Endodermal cell (in vitro differentiated cells): Measurements from ENCODE around the gene BEND3. TPM values are rescaled to one million over a fixed set of nuclear protein-coding genes. Genes with fewer than 3 reads are reported as not detected.
"Not testable (repeated sequence)": the region's sequence is repeated elsewhere in the genome, so short reads cannot be mapped to it uniquely, and the experiment has no call there.

Source experiments
- DNase-seq: peaks from one replicate; pipeline ENCODE4 v3.0.0-alpha.2; 2017
- H3K27ac ChIP-seq: 2 replicates; pipeline ENCODE4 v1.5.1; 2013; ENCODE audit warnings: mild to moderate bottlenecking, low read depth, low read length, moderate library complexity
- H3K27me3 ChIP-seq: 2 replicates; pipeline ENCODE4 v1.6.1; 2013; ENCODE audit warnings: mild to moderate bottlenecking, low read length, moderate library complexity; ENCODE audit not compliant: insufficient read depth, control insufficient read depth, poor library complexity, severe bottlenecking
- H3K36me3 ChIP-seq: 2 replicates; pipeline ENCODE4 v1.7.0; 2013; ENCODE audit warnings: mild to moderate bottlenecking, low read length, moderate library complexity; ENCODE audit not compliant: control insufficient read depth, insufficient read depth
- H3K4me1 ChIP-seq: one replicate; pipeline ENCODE4 v1.7.0; 2013; ENCODE audit warnings: low read length; ENCODE audit not compliant: control insufficient read depth, insufficient read depth
- H3K4me3 ChIP-seq: 2 replicates; pipeline ENCODE4 v1.5.1; 2013; ENCODE audit warnings: mild to moderate bottlenecking, low read length, moderate library complexity
- H3K9ac ChIP-seq: 2 replicates; pipeline ENCODE4 v1.6.1; 2013; ENCODE audit warnings: mild to moderate bottlenecking, low read length, moderate library complexity; ENCODE audit not compliant: poor library complexity, severe bottlenecking; ENCODE audit errors: extremely low read depth
- H3K9me3 ChIP-seq: 2 replicates; pipeline ENCODE4 v1.6.1; 2013; ENCODE audit warnings: mild to moderate bottlenecking, low read length, moderate library complexity; ENCODE audit not compliant: control insufficient read depth
- H3K27ac Mint-ChIP-seq: 2 replicates; pipeline ENCODE4 v1.8.0; 2020; ENCODE audit warnings: mixed read lengths
- H3K27me3 Mint-ChIP-seq: 2 replicates; pipeline ENCODE4 v1.8.0; 2021; ENCODE audit warnings: mild to moderate bottlenecking, mixed read lengths; ENCODE audit not compliant: insufficient read depth
- H3K36me3 Mint-ChIP-seq: 2 replicates; pipeline ENCODE4 v1.8.0; 2020; ENCODE audit warnings: low read depth, mixed read lengths
- H3K4me1 Mint-ChIP-seq: 2 replicates; pipeline ENCODE4 v1.8.0; 2020; ENCODE audit warnings: mixed read lengths
- H3K4me3 Mint-ChIP-seq: 2 replicates; pipeline ENCODE4 v1.8.0; 2020; ENCODE audit warnings: mild to moderate bottlenecking, moderate library complexity, mixed read lengths
- H3K9me3 Mint-ChIP-seq: 2 replicates; pipeline ENCODE4 v1.8.0; 2020; ENCODE audit warnings: mild to moderate bottlenecking, mixed read lengths
- CTCF ChIP-seq: fragments of 200-600 bp; sonication (generic); conservative IDR thresholded peaks from 2 replicates; pipeline ENCODE4 v1.5.0; 2021; ENCODE audit warnings: antibody characterized with exemption, mild to moderate bottlenecking
- WGBS, 2 experiments: methylation state at CpG; one replicate each; pipeline versions ENCODE4 v1.1.5 to v1.1.7; 2013; ENCODE audit warnings: missing lambda C conversion rate in 2 of 2, mixed read lengths in 1 of 2; ENCODE audit not compliant: insufficient coverage in 1 of 2, insufficient read length in 1 of 2; 5-methylcytosine and 5-hydroxymethylcytosine counted together
- total RNA-seq, 2 donors: library from RNA; stranded (reverse); fragmentation: NEBNext Ultra II Directional in 1 of 2; extraction: Animal tissue kit (Norgen Biotek cat#: 25700) in 1 of 2; gene quantifications; 2 replicates in 1 of 2; 3 replicates in 1 of 2; pipeline ENCODE4 v1.2.1, GENCODE V29; 2021

The BEND3 gene
- total RNA-seq, 2 donors from 2014 or later, result 18.0 to 28.6 TPM

GRCh38 chr6:107120404-107120803, 5.1 kb upstream of the BEND3 start:
- Histone ChIP-seq H3K27me3 (no peaks in the 10 kb centered on the region), H3K36me3 (no peaks in the 10 kb centered on the region), H3K9ac (no peak overlapping the region), H3K27ac (no peak overlapping the region), H3K4me1 (peaks cover 8% of the 10 kb centered on the region), H3K9me3 (no peaks in the 10 kb centered on the region), H3K4me3 (no peak overlapping the region)
- no peaks in the 10 kb centered on the region for H3K36me3 Mint-ChIP-seq
- DNase-seq, result peak; percentile 19
- no peaks in the 10 kb centered on the region for H3K9me3 Mint-ChIP-seq
- TF ChIP-seq CTCF, result no peak
- WGBS, 2 experiments, result 96% methylated on average over 4 of the region's 4 CpGs; no CpG with 5 or more reads in 1 of the 2 experiments
- peaks cover 41% of the 10 kb centered on the region for H3K4me1 Mint-ChIP-seq
- no peaks in the 10 kb centered on the region for H3K27me3 Mint-ChIP-seq
- no peak overlapping the region for H3K4me3 Mint-ChIP-seq
- no peak overlapping the region for H3K27ac Mint-ChIP-seq

- peak; percentile 24 for TF ChIP-seq CTCF
- no peaks in the 10 kb centered on the region for H3K9me3 Mint-ChIP-seq
- Histone ChIP-seq H3K27me3 (no peaks in the 10 kb centered on the region), H3K36me3 (no peaks in the 10 kb centered on the region), H3K4me3 (no peak overlapping the region), H3K9me3 (no peaks in the 10 kb centered on the region), H3K9ac (no peak overlapping the region), H3K4me1 (peaks cover 8% of the 10 kb centered on the region), H3K27ac (no peak overlapping the region)
- no peaks in the 10 kb centered on the region for H3K27me3 Mint-ChIP-seq
- WGBS, 2 experiments, result 79 to 90% methylated on average over 2 of the region's 2 CpGs
- peak; percentile 71 for DNase-seq
- H3K4me3 Mint-ChIP-seq, result no peak overlapping the region
- H3K4me1 Mint-ChIP-seq, result peaks cover 32% of the 10 kb centered on the region
- H3K36me3 Mint-ChIP-seq, result no peaks in the 10 kb centered on the region
- peak overlapping the region; percentile 52 for H3K27ac Mint-ChIP-seq
These were observed 3.7 kb upstream of the BEND3 start for GRCh38 chr6:107118976-107119375.

- peak; percentile 35 for DNase-seq
- whole genome bisulfite sequencing, 2 experiments, result 92 to 94% methylated on average over 9 of the region's 9 CpGs
- not testable (repeated sequence) for H3K9me3 ChIP-seq, H3K9me3 Mint-ChIP-seq, H3K36me3 Mint-ChIP-seq, H3K9ac ChIP-seq, H3K27me3 ChIP-seq, H3K4me3 Mint-ChIP-seq, H3K27ac Mint-ChIP-seq, H3K4me3 ChIP-seq, H3K27me3 Mint-ChIP-seq, H3K27ac ChIP-seq, H3K36me3 ChIP-seq
- H3K4me1 Mint-ChIP-seq, result peaks cover 36% of the 10 kb centered on the region
- H3K4me1 ChIP-seq, result peaks cover 10% of the 10 kb centered on the region
These were observed 3.2 kb upstream of the BEND3 start for GRCh38 chr6:107118540-107118939.

- H3K27me3 Mint-ChIP-seq, result no peaks in the 10 kb centered on the region
- Histone ChIP-seq H3K27ac (peak overlapping the region; percentile 96), H3K9me3 (no peaks in the 10 kb centered on the region), H3K36me3 (peaks cover 7% of the 10 kb centered on the region), H3K4me3 (peak overlapping the region; percentile 86), H3K27me3 (no peaks in the 10 kb centered on the region), H3K9ac (no peak overlapping the region), H3K4me1 (peaks cover 12% of the 10 kb centered on the region)
- H3K4me1 Mint-ChIP-seq, result peaks cover 37% of the 10 kb centered on the region
- peak overlapping the region; percentile 94 for H3K27ac Mint-ChIP-seq
- 3% methylated on average over 6 of the region's 7 CpGs; no CpG with 5 or more reads in 1 of the 2 experiments for WGBS, 2 experiments
- no peaks in the 10 kb centered on the region for H3K9me3 Mint-ChIP-seq
- no peak for DNase-seq
- H3K4me3 Mint-ChIP-seq, result peak overlapping the region; percentile 69
- H3K36me3 Mint-ChIP-seq, result peaks cover 8% of the 10 kb centered on the region
- no peak for TF ChIP-seq CTCF
These were observed 1.6 kb upstream of the BEND3 start for GRCh38 chr6:107116931-107117330.
